Measurements from ENCODE around the gene RBMS1.
"Not testable (repeated sequence)": the region's sequence is repeated elsewhere in the genome, so short reads cannot be mapped to it uniquely, and the experiment has no call there.

Gene RBMS1

DNA sequence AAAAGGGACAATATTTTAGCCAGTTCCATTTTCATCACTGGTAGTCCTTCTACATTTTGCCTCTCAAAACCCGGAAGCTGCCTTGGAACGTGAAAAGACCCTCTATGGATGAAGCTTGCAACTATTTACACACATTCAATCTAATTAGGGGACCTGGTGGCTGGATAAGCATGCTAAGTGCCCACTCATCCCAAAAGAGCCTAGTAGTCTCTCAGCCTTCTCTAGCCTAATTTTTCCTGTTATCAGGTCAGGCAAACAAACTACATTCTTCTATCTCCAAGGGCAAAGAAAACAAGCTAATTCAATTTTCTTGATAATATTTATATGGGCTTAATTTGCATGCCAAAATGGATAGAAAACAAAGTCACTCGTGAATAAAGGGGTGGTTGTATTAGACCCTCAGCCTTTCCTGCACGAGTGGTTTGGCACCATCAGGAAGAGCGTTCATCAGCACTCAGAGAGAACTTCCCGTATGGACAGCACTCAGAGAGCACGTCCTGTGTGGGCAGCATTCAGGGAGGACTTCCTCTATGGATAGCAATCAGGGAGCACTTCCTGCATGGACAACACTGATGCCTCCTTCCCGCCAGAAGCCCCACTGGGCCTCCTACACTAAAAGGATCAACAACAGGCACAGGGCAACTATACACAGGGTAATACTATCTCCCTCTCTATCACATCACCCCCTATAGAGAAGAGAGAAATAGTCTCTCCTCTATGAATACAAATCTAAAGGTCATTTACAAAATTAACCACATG is 122.2 kb downstream of the RBMS1 start:
- ChIA-PET CTCF (interaction anchor here (1.4 to 2.0 kb wide), 2 partner anchors 10 to 623 kb away, joined by 3 to 6 read pairs; no protein-coding TSS in a partner anchor), POLR2A (no interaction called here)
- no peak for DNase-seq (ENCODE audit: extremely low spot score)
- TF ChIP-seq, protein P1, sequence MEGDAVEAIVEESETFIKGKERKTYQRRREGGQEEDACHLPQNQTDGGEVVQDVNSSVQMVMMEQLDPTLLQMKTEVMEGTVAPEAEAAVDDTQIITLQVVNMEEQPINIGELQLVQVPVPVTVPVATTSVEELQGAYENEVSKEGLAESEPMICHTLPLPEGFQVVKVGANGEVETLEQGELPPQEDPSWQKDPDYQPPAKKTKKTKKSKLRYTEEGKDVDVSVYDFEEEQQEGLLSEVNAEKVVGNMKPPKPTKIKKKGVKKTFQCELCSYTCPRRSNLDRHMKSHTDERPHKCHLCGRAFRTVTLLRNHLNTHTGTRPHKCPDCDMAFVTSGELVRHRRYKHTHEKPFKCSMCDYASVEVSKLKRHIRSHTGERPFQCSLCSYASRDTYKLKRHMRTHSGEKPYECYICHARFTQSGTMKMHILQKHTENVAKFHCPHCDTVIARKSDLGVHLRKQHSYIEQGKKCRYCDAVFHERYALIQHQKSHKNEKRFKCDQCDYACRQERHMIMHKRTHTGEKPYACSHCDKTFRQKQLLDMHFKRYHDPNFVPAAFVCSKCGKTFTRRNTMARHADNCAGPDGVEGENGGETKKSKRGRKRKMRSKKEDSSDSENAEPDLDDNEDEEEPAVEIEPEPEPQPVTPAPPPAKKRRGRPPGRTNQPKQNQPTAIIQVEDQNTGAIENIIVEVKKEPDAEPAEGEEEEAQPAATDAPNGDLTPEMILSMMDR (IDR thresholded peaks at IDR 0.05; ENCODE audit: control extremely low read depth, extremely low read depth, low read depth, missing control alignments): no peak

DNA sequence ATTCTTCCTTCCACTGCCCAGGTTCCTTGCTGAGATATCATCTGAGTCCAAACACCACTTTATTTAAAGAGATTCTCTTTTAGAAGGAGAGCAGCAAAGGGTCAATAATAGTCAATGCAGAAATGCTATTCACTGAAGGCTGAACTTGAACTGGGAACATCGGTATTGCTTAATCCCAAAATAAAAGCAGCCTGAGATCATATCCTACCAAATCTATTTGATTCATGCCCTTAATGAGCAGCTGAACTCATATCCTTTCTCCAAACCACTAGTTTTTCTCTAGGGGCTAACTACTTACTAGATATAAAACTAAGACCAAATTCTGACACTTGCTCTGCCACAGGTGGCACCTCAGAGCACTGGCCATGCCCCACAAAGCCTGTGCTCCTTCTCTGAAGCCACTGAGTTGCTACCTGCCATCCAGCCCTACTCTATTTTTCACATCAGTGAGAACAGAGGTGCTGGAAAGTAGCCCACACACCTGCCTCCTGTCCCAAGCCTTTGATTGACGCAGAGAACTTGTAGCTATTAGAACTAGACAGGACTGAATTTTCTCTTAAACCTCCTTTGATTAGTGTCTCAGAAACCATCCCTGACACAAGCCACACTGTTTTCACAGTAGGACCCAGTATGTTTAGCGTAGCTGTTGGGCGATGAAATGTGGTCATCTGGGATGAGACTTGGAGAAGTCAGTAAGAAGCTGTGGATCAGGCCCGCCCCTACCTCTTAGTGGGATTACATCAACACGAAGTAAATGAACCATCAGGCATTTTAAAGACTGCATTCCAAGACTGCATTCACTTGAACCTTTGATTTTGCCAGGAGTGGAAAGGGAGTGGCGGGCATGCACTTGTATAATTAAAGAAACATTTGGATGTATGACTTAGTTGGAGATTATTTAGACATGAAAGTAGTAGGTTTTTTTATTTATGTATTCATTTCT is 124.3 kb downstream of the RBMS1 start:
- POLR2A ChIA-PET: no interaction called here
- DNase-seq (ENCODE audit: extremely low spot score): no peak
- TF ChIP-seq, protein P1 (IDR thresholded peaks at IDR 0.05; ENCODE audit: control extremely low read depth, extremely low read depth, low read depth, missing control alignments): no peak
- CTCF ChIA-PET: interaction anchor here (1.3 kb wide), 1 partner anchor 8 kb away, joined by 3 read pairs; no protein-coding TSS in a partner anchor

DNA sequence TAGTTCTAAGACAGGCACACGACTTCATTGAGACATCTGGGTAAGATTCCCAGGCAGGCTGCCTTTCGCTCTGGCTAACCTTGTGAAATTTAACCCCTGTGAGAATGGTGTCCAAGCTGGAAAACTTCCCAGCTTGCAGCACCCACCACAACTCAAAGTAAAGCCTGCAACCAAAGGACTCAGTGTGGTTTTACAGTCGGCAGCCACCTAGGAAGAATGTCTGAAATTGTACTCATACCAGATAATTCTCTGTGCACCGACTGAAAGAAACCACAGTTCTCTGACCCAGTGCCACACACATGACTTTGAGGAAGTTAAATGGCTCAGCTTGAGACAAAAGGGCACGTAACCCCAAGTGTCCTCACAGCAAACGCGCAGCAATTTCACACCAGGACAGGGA is 125.7 kb downstream of the RBMS1 start:
- TF ChIP-seq, protein P1 (IDR thresholded peaks at IDR 0.05; ENCODE audit: control extremely low read depth, extremely low read depth, low read depth, missing control alignments): no peak
- ChIA-PET POLR2A (no interaction called here), CTCF (interaction anchor here (1.3 kb wide), 1 partner anchor 10 kb away, joined by 3 read pairs; no protein-coding TSS in a partner anchor)
- no peak for DNase-seq (ENCODE audit: extremely low spot score)

DNA sequence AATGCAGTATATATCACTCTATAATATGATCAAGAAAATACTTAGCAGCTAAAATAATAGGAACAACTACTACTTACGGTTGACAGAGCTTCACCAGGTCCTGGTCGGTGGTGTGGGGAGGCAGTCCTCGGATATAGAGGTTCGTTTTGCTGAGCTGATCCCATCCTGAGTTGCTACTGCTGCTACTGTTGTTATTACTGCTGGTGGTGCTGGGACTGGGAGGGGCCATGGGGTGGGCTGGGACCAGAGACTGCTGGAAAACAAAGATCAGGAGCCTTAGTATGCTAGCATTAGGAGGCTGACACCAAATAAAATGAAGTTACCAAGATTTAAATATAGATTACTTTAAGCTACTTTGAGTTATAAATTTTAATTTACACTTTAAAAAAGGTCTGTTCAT is 126.5 kb downstream of the RBMS1 start:
- DNase-seq (ENCODE audit: extremely low spot score); POLR2A ChIA-PET: not testable (repeated sequence)
- CTCF ChIA-PET: interaction anchor here (1.0 kb wide), 1 partner anchor 25 kb away, joined by 3 read pairs; no protein-coding TSS in a partner anchor

DNA sequence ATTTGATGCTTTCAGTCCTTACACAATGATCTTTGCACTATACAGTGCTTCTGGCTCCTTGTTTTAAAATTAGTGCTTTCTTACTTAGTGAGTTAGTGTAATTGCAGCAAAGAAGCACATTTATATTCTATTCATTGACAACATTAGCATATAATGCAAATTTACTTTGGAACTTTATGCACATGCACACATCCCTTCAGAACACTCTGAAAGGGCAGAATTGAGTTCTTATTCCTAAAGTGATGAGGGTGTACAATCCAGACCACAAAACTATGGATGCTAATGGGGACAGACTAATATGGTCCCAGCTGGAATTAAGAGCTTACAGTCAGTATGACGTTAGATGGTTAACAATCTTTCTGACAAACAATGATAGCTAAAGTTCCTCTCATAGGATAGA is 127.1 kb downstream of the RBMS1 start:
- DNase-seq (ENCODE audit: extremely low spot score): no peak
- ChIA-PET POLR2A (no interaction called here), CTCF (interaction anchor here (1.0 kb wide), 1 partner anchor 26 kb away, joined by 3 read pairs; no protein-coding TSS in a partner anchor)

DNA sequence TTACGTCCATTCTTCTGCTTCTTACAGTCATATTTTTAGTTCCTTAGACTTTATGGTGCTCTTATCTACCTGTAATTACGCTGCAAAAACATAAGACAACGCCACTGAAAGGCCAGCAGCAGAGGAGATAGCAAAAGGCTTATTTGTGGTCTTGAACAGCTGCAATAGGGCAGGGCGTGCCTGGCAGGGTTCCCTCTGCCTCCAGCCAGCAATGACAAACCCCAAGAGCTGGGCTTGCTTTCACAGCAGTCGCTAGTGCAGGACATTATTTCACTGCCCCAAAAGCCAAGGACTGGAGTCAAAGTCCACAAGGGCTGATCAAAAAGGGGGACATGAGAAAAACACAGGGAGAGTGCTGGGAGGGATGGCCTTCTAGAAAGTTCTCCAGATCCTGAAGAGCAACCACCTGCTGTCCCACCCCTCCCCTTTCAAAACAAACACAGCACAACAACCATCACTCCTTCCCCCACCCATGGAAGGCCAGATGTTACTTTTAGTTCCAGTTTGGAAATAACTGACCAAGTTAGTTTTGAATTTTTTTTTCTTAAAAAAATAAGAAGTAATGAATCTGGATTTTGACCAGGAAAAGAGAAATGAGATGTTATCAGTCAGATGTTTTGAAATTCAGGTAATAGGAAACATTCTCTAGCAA is 127.8 kb downstream of the RBMS1 start:
- TF ChIP-seq, protein P1 (IDR thresholded peaks at IDR 0.05; ENCODE audit: control extremely low read depth, extremely low read depth, low read depth, missing control alignments): no peak
- DNase-seq (ENCODE audit: extremely low spot score): no peak
- ChIA-PET POLR2A (no interaction called here), CTCF (interaction anchor here (1.0 kb wide), 1 partner anchor 26 kb away, joined by 3 read pairs; no protein-coding TSS in a partner anchor)

More for the DNA sequence above, 127.1 kb downstream of the RBMS1 start:
- TF ChIP-seq, protein P1 (IDR thresholded peaks at IDR 0.05; ENCODE audit: control extremely low read depth, extremely low read depth, low read depth, missing control alignments): no peak

All from GM10248 (cell line).